Neural cell (in vitro differentiated cells): ENCODE results near the gene EEIG1. TPM values are rescaled to one million over a fixed set of nuclear protein-coding genes. Genes with fewer than 3 reads are reported as not detected.

Source experiments
- H2AFZ ChIP-seq: fragments of 200-600, 300-800 bp; sonication (generic), shearing (Covaris generic); 2 replicates; pipeline ENCODE4 v1.6.0; 2014; ENCODE audit warnings: low read depth, mild to moderate bottlenecking, antibody characterized with exemption, low read length, moderate library complexity
- H3F3A ChIP-seq: fragments of 200-600 bp; shearing (Covaris generic); 2 replicates; pipeline ENCODE4 v1.6.1; 2016; ENCODE audit warnings: mild to moderate bottlenecking, moderate library complexity, mixed read lengths, antibody characterized with exemption, low read length; ENCODE audit not compliant: insufficient read depth, poor library complexity, severe bottlenecking
- H3K27ac ChIP-seq: fragments of 200-600, 300-800 bp; sonication (generic), shearing (Covaris generic); 2 replicates; pipeline ENCODE4 v1.5.1; 2014; ENCODE audit warnings: mild to moderate bottlenecking, low read length, moderate library complexity
- H3K27me3 ChIP-seq: fragments of 300-800, 200-600 bp; sonication (generic), shearing (Covaris generic); 2 replicates; pipeline ENCODE4 v1.6.0; 2014; ENCODE audit warnings: mild to moderate bottlenecking, low read depth, low read length, moderate library complexity; ENCODE audit not compliant: insufficient read depth
- H3K36me3 ChIP-seq: fragments of 300-800, 200-600 bp; sonication (generic), shearing (Covaris generic); 2 replicates; pipeline ENCODE4 v1.5.1; 2014; ENCODE audit warnings: mild to moderate bottlenecking, antibody characterized with exemption, low read length, moderate library complexity; ENCODE audit not compliant: insufficient read depth
- H3K4me2 ChIP-seq: fragments of 300-800, 200-600 bp; sonication (generic), shearing (Covaris generic); 2 replicates; pipeline ENCODE4 v1.6.0; 2014; ENCODE audit warnings: mild to moderate bottlenecking, low read length
- H3K4me3 ChIP-seq: fragments of 300-800, 200-600 bp; sonication (generic), shearing (Covaris generic); 2 replicates; pipeline ENCODE4 v1.5.1; 2014; ENCODE audit warnings: mild to moderate bottlenecking, low read length, moderate library complexity
- H3K79me2 ChIP-seq: fragments of 200-600 bp; shearing (Covaris generic); replicated peaks from 2 replicates; pipeline ENCODE4 v1.6.0; 2014; ENCODE audit warnings: mild to moderate bottlenecking, low read length, moderate library complexity; ENCODE audit not compliant: insufficient read depth
- H3K9ac ChIP-seq: fragments of 300-800, 200-600 bp; sonication (generic), shearing (Covaris generic); 2 replicates; pipeline ENCODE4 v1.6.1; 2016; ENCODE audit warnings: mild to moderate bottlenecking, low read length, mixed read lengths
- H3K9me2 ChIP-seq: fragments of 200-600 bp; shearing (Covaris generic); 2 replicates; pipeline ENCODE4 v1.6.1; 2016; ENCODE audit warnings: mild to moderate bottlenecking, low read length, mixed read lengths; ENCODE audit not compliant: insufficient read depth
- H3K9me3 ChIP-seq: fragments of 200-600, 300-800 bp; sonication (generic), shearing (Covaris generic); 2 replicates; pipeline ENCODE4 v1.6.1; 2016; ENCODE audit warnings: mild to moderate bottlenecking, mixed run types, low read length, moderate library complexity, mixed read lengths
- H4K20me1 ChIP-seq: fragments of 200-600 bp; shearing (Covaris generic); 2 replicates; pipeline ENCODE4 v1.6.1; 2016; ENCODE audit warnings: mild to moderate bottlenecking, mixed run types; ENCODE audit not compliant: insufficient read depth
- CTCF ChIP-seq: fragments of 450-650 bp; IDR thresholded peaks from 2 replicates; pipeline ENCODE4 v1.5.1; 2014; ENCODE audit warnings: antibody characterized with exemption, mild to moderate bottlenecking, moderate library complexity; ENCODE audit not compliant: poor library complexity, severe bottlenecking
- EP300 ChIP-seq: fragments of 450-650 bp; conservative IDR thresholded peaks from 2 replicates; pipeline ENCODE4 v1.6.1; 2014; ENCODE audit warnings: antibody characterized with exemption, mild to moderate bottlenecking, moderate library complexity; ENCODE audit not compliant: poor library complexity, severe bottlenecking
- EZH2 ChIP-seq: fragments of 200-600, 300-800 bp; shearing (Covaris generic), sonication (generic); IDR thresholded peaks from 2 replicates; pipeline ENCODE4 v1.6.1; 2014; ENCODE audit warnings: antibody characterized with exemption, low read length, borderline replicate concordance, mild to moderate bottlenecking; ENCODE audit not compliant: insufficient read depth, poor library complexity, severe bottlenecking
- MXI1 ChIP-seq: fragments of 450-650 bp; conservative IDR thresholded peaks from 2 replicates; pipeline ENCODE4 v1.6.1; 2014; ENCODE audit warnings: antibody characterized with exemption, mild to moderate bottlenecking; ENCODE audit not compliant: poor library complexity, severe bottlenecking
- POLR2AphosphoS5 ChIP-seq: IDR thresholded peaks from 2 replicates; pipeline ENCODE4 v1.6.1; 2012
- RAD21 ChIP-seq: fragments of 450-650 bp; conservative IDR thresholded peaks from 2 replicates; pipeline ENCODE4 v1.6.1; 2014; ENCODE audit warnings: antibody characterized with exemption, mild to moderate bottlenecking, moderate library complexity
- REST ChIP-seq: IDR thresholded peaks from 2 replicates; pipeline ENCODE4 v1.6.1; 2012; ENCODE audit warnings: borderline replicate concordance
- SMC3 ChIP-seq: fragments of 450-650 bp; conservative IDR thresholded peaks from 2 replicates; pipeline ENCODE4 v1.6.1; 2014; ENCODE audit warnings: antibody characterized with exemption, mild to moderate bottlenecking, moderate library complexity; ENCODE audit not compliant: poor library complexity
- TAF1 ChIP-seq: IDR thresholded peaks from 2 replicates; pipeline ENCODE4 v1.6.1; 2012; ENCODE audit warnings: low read depth
- polyA plus RNA-seq: library from polyadenylated mRNA; depleted of rRNA; stranded (reverse); fragments of >200 nt; gene quantifications from 2 replicates; pipeline ENCODE4 v1.2.3, GENCODE V29; 2014

Gene EEIG1
- polyA plus RNA-seq, 1 donor from 2014 or later = 6.7 TPM

- Histone ChIP-seq H2AFZ (peak overlapping the region; percentile 88), H4K20me1 (peaks cover 18% of the 10 kb centered on the region), H3K9ac (peak overlapping the region; percentile 83), H3K9me2 (no peaks in the 10 kb centered on the region), H3K4me2 (peak overlapping the region; percentile 92), H3F3A (no peaks in the 10 kb centered on the region), H3K9me3 (no peaks in the 10 kb centered on the region), H3K36me3 (no peaks in the 10 kb centered on the region), H3K27me3 (no peaks in the 10 kb centered on the region), H3K27ac (peak overlapping the region; percentile 95), H3K79me2 (peaks cover 36% of the 10 kb centered on the region), H3K4me3 (peak overlapping the region; percentile 71)
- peak; percentile 3 for TF ChIP-seq EP300
- no peak for TF ChIP-seq TAF1
Observed at GRCh38 chr9:127981559-127982121, 851 bp upstream of the EEIG1 start.

- TF ChIP-seq REST (no peak), SMC3 (no peak), MXI1 (peak; percentile 48), EZH2 (no peak), RAD21 (no peak), POLR2AphosphoS5 (no peak), CTCF (no peak)
- Histone ChIP-seq H3K4me3 (peak overlapping the region; percentile 93), H3K27ac (peak overlapping the region; percentile 49), H3K36me3 (no peaks in the 10 kb centered on the region), H4K20me1 (peaks cover 18% of the 10 kb centered on the region), H3K79me2 (peaks cover 50% of the 10 kb centered on the region), H3F3A (no peaks in the 10 kb centered on the region), H3K9ac (peak overlapping the region; percentile 79), H2AFZ (no peak overlapping the region), H3K4me2 (peak overlapping the region; percentile 43), H3K27me3 (no peaks in the 10 kb centered on the region), H3K9me2 (no peaks in the 10 kb centered on the region), H3K9me3 (no peaks in the 10 kb centered on the region)
Observed at GRCh38 chr9:127980060-127980705, 606 bp downstream of the EEIG1 start.
